Measurements from ENCODE around the gene CDK8.

DNA sequence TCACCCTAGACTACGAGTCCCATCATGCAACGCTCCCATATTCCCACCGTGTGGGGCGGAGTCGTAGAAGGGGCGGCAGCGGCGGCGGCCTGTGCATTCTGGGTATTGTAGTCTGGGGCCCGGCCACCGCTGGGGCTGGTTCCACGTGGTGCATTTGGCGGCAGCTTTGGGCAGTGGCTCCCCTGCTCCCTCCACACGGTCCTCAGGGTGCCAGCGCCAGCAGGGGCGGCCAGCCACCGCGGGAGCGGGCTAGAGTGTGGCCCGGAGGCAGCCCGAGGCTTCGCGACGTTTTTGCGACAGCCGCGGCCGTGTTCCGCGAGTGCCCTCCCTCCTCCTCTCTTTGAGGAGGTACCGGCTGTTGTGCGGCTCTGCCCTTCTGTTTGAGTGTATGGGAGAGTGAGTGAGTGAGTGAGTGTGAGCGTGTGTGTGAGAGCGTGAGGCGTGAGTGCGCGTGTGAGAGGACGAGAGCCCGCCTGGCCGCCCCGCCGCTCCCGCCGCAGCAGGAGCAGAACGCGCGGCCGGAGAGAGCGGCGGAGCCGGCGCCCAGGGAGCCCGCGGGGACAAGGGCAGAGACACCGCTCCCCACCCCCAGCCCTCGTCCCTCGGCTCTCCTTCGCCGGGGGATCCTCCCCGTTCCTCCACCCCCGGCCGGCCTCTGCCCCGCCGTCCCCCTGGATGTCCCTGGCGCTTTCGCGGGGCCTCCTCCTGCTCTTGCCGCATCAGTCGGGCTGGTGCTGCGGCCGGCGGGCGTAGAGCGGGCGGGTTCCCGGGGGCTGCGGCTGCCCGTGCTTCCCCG, at the start of gene CDK8:
- TF ChIP-seq, protein P1, sequence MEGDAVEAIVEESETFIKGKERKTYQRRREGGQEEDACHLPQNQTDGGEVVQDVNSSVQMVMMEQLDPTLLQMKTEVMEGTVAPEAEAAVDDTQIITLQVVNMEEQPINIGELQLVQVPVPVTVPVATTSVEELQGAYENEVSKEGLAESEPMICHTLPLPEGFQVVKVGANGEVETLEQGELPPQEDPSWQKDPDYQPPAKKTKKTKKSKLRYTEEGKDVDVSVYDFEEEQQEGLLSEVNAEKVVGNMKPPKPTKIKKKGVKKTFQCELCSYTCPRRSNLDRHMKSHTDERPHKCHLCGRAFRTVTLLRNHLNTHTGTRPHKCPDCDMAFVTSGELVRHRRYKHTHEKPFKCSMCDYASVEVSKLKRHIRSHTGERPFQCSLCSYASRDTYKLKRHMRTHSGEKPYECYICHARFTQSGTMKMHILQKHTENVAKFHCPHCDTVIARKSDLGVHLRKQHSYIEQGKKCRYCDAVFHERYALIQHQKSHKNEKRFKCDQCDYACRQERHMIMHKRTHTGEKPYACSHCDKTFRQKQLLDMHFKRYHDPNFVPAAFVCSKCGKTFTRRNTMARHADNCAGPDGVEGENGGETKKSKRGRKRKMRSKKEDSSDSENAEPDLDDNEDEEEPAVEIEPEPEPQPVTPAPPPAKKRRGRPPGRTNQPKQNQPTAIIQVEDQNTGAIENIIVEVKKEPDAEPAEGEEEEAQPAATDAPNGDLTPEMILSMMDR (IDR thresholded peaks at IDR 0.05; ENCODE audit: low read depth, low read length, poor library complexity, severe bottlenecking): no peak
- no peak for TF ChIP-seq EZH2phosphoT487 (IDR thresholded peaks at IDR 0.05; ENCODE audit: borderline replicate concordance, low read length)
